DMS 273 (cell line): ENCODE data around the gene TFF1.

Source experiments
- DNase-seq: peaks from one replicate; lab custom pipeline; 2025; ENCODE audit not compliant: unreplicated experiment; lab: John Stamatoyannopoulos, UW

Gene TFF1

GRCh38 chr21:42321231-42321630 is 45.1 kb downstream of the TFF1 start:
- DNase-seq, result no peak

- no peak for DNase-seq
Observed at GRCh38 chr21:42320791-42321190, 45.5 kb downstream of the TFF1 start.

GRCh38 chr21:42319851-42320572 is 46.3 kb downstream of the TFF1 start:
- DNase-seq, result no peak

GRCh38 chr21:42319376-42319775 is 47.0 kb downstream of the TFF1 start:
- DNase-seq, result no peak

GRCh38 chr21:42317826-42318746 is 48.2 kb downstream of the TFF1 start:
- DNase-seq, result no peak

GRCh38 chr21:42317341-42317741 is 49.0 kb downstream of the TFF1 start:
- DNase-seq, result no peak

- DNase-seq, result no peak
Observed at GRCh38 chr21:42316891-42317290, 49.4 kb downstream of the TFF1 start.

- peak; percentile 57 for DNase-seq
Observed at GRCh38 chr21:42315296-42315891, 50.9 kb downstream of the TFF1 start, which contains the start of gene TFF3. Gene TFF3, minus strand, starts transcription at chr21:42315409. Its CDS starts 35 bp downstream, at chr21:42315374.

- DNase-seq, result no peak
Observed at GRCh38 chr21:42314616-42315295, 51.6 kb downstream of the TFF1 start.

GRCh38 chr21:42313501-42313969 is 52.8 kb downstream of the TFF1 start:
- DNase-seq, result peak; percentile 68

- peak; percentile 41 for DNase-seq
Observed at GRCh38 chr21:42312626-42313104, 53.7 kb downstream of the TFF1 start.
